GM12878 (cell line): Measurements from ENCODE around the gene UNC13B. TPM values are rescaled to one million over a fixed set of nuclear protein-coding genes. Genes with fewer than 3 reads are reported as not detected.
"Not testable (repeated sequence)": the region's sequence is repeated elsewhere in the genome, so short reads cannot be mapped to it uniquely, and the experiment has no call there.

Experiments
- ATAC-seq: fragments of 200-7000 bp; cut with Tn5 transposase; 3 replicates; pipeline ENCODE4 v1.9.1; 2020; ENCODE audit warnings: mild to moderate bottlenecking, moderate library complexity
- BruUV-seq: library from RNA; stranded (reverse); fragments of 400-500 nt; replicated peaks from 2 replicates; lab custom pipeline; 2021; lab: Mats Ljungman, UMichigan
- CTCF ChIA-PET: fragments of 300-600 bp; sonication (Branson Sonifier 250); formaldehyde crosslinking; extraction: SDS; loops from one replicate; lab custom pipeline; 2021; ENCODE audit warnings: inconsistent platforms; lab: Yijun Ruan, JAX
- POLR2A ChIA-PET: fragments of 350-600 bp; formaldehyde crosslinking; extraction: SDS; loops from one replicate; lab custom pipeline; 2021; ENCODE audit warnings: inconsistent platforms; lab: Charles Lee
- RAD21 ChIA-PET: fragments of 300-600 bp; sonication (Branson Sonifier 250); formaldehyde crosslinking; loops from one replicate; lab custom pipeline; 2023; ENCODE audit warnings: antibody characterized with exemption; ENCODE audit not compliant: unreplicated experiment; lab: Charles Lee
- SMC1A ChIA-PET: fragments of 300-600 bp; sonication (Branson Sonifier 250); formaldehyde crosslinking; loops from one replicate; lab custom pipeline; 2023; ENCODE audit not compliant: unreplicated experiment, uncharacterized antibody; lab: Charles Lee
- DNase-seq: peaks from one replicate; pipeline ENCODE4 v3.0.0-alpha.2; 2011; ENCODE audit warnings: low read depth, low spot score
- FAIRE-seq: peaks from 3 replicates; lab custom pipeline; 2011; peaks lifted over from hg19 to GRCh38; lab: Jason Lieb, UNC
- H2AFZ ChIP-seq: 2 replicates; pipeline ENCODE4 v1.6.0; 2011; ENCODE audit warnings: low read depth, low read length, control low read depth; ENCODE audit not compliant: control insufficient read depth
- H3K27ac ChIP-seq: 2 replicates; pipeline ENCODE4 v1.5.1; 2011; ENCODE audit warnings: control low read depth; ENCODE audit not compliant: control insufficient read depth, insufficient read depth
- H3K27me3 ChIP-seq, 2 experiments: replicated peaks in 1 of 2; 2 replicates each; pipeline versions ENCODE4 v1.6.0 to v1.6.1; 2011; ENCODE audit warnings: low read length in 1 of 2; ENCODE audit not compliant: control insufficient read depth in 2 of 2, insufficient read depth in 2 of 2
- H3K36me3 ChIP-seq, 2 experiments: 2 replicates each; pipeline ENCODE4 v1.5.1; 2011; ENCODE audit warnings: low read length in 1 of 2; ENCODE audit not compliant: control insufficient read depth in 2 of 2, insufficient read depth in 2 of 2
- H3K4me1 ChIP-seq: 2 replicates; pipeline ENCODE4 v1.6.1; 2011; ENCODE audit warnings: mild to moderate bottlenecking, low read length, moderate library complexity, mixed read lengths; ENCODE audit not compliant: control insufficient read depth, insufficient read depth
- H3K4me2 ChIP-seq: 2 replicates; pipeline ENCODE4 v1.6.0; 2011; ENCODE audit warnings: control low read depth; ENCODE audit not compliant: control insufficient read depth, insufficient read depth
- H3K4me3 ChIP-seq: fragments of 200-600 bp; sonication (generic); 2 replicates; pipeline ENCODE4 v1.5.1; 2016
- H3K79me2 ChIP-seq: 2 replicates; pipeline ENCODE4 v1.6.0; 2011; ENCODE audit warnings: low read length; ENCODE audit not compliant: control insufficient read depth, insufficient read depth
- H3K9ac ChIP-seq: 2 replicates; pipeline ENCODE4 v1.8.0; 2011; ENCODE audit warnings: low read length, control low read depth, mixed read lengths; ENCODE audit not compliant: control insufficient read depth, insufficient read depth
- H3K9me3 ChIP-seq: replicated peaks from 3 replicates; pipeline ENCODE4 v1.5.1; 2011; ENCODE audit warnings: mild to moderate bottlenecking, low read length; ENCODE audit not compliant: control insufficient read depth, insufficient read depth
- H4K20me1 ChIP-seq: 2 replicates; pipeline ENCODE4 v1.6.0; 2011; ENCODE audit not compliant: control insufficient read depth, insufficient read depth
- ETV6 ChIP-seq, 2 experiments: fragments of 450-650 bp in 1 of 2; IDR thresholded peaks in 1 of 2; conservative IDR thresholded peaks in 1 of 2; 2 replicates each; pipeline ENCODE4 v1.6.1; 2014; ENCODE audit warnings: antibody characterized with exemption in 1 of 2, borderline replicate concordance in 1 of 2, low read depth in 1 of 2, mild to moderate bottlenecking in 1 of 2, moderate library complexity in 1 of 2
- MEF2A ChIP-seq: IDR thresholded peaks from 2 replicates; pipeline ENCODE4 v1.6.1; 2011; ENCODE audit warnings: low read depth, mild to moderate bottlenecking, low read length, moderate library complexity; ENCODE audit not compliant: insufficient read depth
- NFXL1 ChIP-seq: fragments of 450-650 bp; IDR thresholded peaks from 2 replicates; pipeline ENCODE4 v1.6.1; 2017; ENCODE audit warnings: antibody characterized with exemption, mild to moderate bottlenecking, borderline replicate concordance
- PKNOX1 ChIP-seq: fragments of 450-650 bp; IDR thresholded peaks from 2 replicates; pipeline ENCODE4 v1.6.1; 2016; ENCODE audit warnings: mild to moderate bottlenecking
- ZBTB40 ChIP-seq: fragments of 450-650 bp; IDR thresholded peaks from 2 replicates; pipeline ENCODE4 v1.6.1; 2016; ENCODE audit warnings: mild to moderate bottlenecking, moderate library complexity, borderline replicate concordance
- WGBS: methylation state at CpG from one replicate; pipeline ENCODE4 v1.1.6; 2016; ENCODE audit warnings: low lambda C conversion rate; ENCODE audit not compliant: insufficient replicate concordance, insufficient coverage; ENCODE audit errors: missing lambda C conversion rate; 5-methylcytosine and 5-hydroxymethylcytosine counted together
- in situ Hi-C: fragments of 300-500 bp; cut with MboI; formaldehyde crosslinking; loops from 9 replicates; pipeline ENCODE4 v1.14.3; 2018; ENCODE audit warnings: mixed read lengths
- intact Hi-C: fragments of 100-400 bp; cut with micrococcal nuclease; formaldehyde crosslinking; loops from one replicate; pipeline ENCODE4 v1.14.2; 2022; ENCODE audit not compliant: unreplicated experiment
- polyA plus RNA-seq, 11 experiments: library from polyadenylated mRNA; depleted of rRNA in 4 of 11; unstranded in 6 of 11; stranded (reverse) in 5 of 11; fragments of >200 nt; fragmentation: Nextera tagmentation in 4 of 11; fragmentation: Illumina TruSeq in 1 of 11; extraction: Ambion mirVana in 4 of 11; extraction: Trizol in 1 of 11; gene quantifications; 1 replicate in 1 of 11; 2 replicates in 10 of 11; pipeline versions ENCODE4 v1.2.1 to v1.2.3, GENCODE V29; 2011 to 2016; ENCODE audit warnings: inconsistent platforms in 2 of 11, missing spikeins in 2 of 11, low read depth in 1 of 11
- total RNA-seq, 4 experiments: library from RNA; depleted of rRNA in 3 of 4; stranded (reverse); fragments of >200 nt in 3 of 4; fragmentation: Illumina TruSeq in 1 of 4; extraction: Trizol in 1 of 4; gene quantifications; 2 replicates each; pipeline versions ENCODE4 v1.2.1 to v1.2.3, GENCODE V29; 2013 to 2021

UNC13B gene
- total and polyA plus RNA-seq, 10 of the 15 experiments (the other 5 are each of a cell fraction or from before 2014, with no cell fraction given) = under 0.01 to 0.42 (median 0.06) TPM; not detected in 4

- TF ChIP-seq ZBTB40 = no peak
- TF ChIP-seq PKNOX1 = no peak
- TF ChIP-seq ETV6 (conservative IDR thresholded peaks at IDR 0.05 in 1 of 2, IDR thresholded peaks at IDR 0.05 in 1 of 2; ENCODE audit: borderline replicate concordance in 1 of 2, low read depth in 1 of 2) = no peak
- TF ChIP-seq MEF2A = no peak
- no peak for TF ChIP-seq NFXL1
These were observed 2.9 kb downstream of the UNC13B start (continued) for GRCh38 chr9:35164711-35165110.

DNA sequence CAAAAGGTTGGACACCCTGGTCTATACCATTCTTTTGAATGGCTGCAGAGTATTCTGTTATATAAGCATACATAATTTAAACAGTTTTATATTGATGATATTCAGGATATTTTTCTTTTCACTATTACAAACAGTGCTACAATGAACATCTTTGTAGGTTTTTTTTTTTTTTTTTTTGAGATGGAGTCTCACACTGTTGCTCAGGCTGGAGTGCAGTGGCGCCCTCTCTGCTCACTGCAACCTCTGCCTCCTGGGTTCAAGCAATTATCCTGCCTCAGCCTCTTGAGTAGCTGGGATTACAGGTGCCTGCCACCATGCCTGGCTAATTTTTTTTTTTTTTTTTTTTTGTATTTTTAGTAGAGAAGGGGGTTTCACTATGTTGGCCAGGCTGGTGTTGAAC is 5.6 kb downstream of the UNC13B start:
- H3K9me3 ChIP-seq, H3K4me1 ChIP-seq, DNase-seq, FAIRE-seq, H2AFZ ChIP-seq, ATAC-seq, H3K9ac ChIP-seq, H3K27me3 ChIP-seq, SMC1A ChIA-PET, intact Hi-C loops, POLR2A ChIA-PET, H3K36me3 ChIP-seq, H3K4me3 ChIP-seq, RAD21 ChIA-PET, H3K79me2 ChIP-seq, in situ Hi-C loops, H3K27ac ChIP-seq, CTCF ChIA-PET, H4K20me1 ChIP-seq, BruUV-seq, H3K4me2 ChIP-seq: not testable (repeated sequence)
- 0% methylated on average over 1 of the region's 1 CpG for WGBS
